Measurements from ENCODE around the gene MED4. TPM values are rescaled to one million over a fixed set of nuclear protein-coding genes. Genes with fewer than 3 reads are reported as not detected.

Gene MED4
- total RNA-seq, 3 donors from 2014 or later = 42.0 to 47.6 (median 43.6) TPM

DNA sequence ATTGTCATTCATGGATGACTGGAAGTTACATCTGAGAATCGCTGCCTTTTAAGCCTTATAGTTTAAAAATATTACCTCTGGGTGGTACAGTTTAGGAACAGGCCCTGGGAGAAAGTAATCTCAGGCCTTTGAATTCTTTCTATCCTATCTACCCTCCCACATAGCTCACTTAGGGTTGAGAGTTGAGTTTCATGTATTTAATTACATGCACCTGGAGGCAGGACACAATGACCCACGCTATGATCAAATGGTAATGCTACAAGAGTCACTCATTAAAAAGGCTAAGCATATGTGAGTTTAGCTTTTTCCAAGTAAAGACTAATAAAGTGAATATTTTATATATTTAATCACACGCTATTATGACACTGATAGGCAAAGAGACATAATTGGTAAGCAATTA is 25.3 kb upstream of the MED4 start:
- Histone ChIP-seq H3K36me3 (ENCODE audit: low read depth) (no peaks in the 10 kb centered on the region), H3K4me3 (no peak overlapping the region), H3K4me1 (ENCODE audit: low read depth) (no peaks in the 10 kb centered on the region), H3K9me3 (no peaks in the 10 kb centered on the region)
- TF ChIP-seq, protein P1, sequence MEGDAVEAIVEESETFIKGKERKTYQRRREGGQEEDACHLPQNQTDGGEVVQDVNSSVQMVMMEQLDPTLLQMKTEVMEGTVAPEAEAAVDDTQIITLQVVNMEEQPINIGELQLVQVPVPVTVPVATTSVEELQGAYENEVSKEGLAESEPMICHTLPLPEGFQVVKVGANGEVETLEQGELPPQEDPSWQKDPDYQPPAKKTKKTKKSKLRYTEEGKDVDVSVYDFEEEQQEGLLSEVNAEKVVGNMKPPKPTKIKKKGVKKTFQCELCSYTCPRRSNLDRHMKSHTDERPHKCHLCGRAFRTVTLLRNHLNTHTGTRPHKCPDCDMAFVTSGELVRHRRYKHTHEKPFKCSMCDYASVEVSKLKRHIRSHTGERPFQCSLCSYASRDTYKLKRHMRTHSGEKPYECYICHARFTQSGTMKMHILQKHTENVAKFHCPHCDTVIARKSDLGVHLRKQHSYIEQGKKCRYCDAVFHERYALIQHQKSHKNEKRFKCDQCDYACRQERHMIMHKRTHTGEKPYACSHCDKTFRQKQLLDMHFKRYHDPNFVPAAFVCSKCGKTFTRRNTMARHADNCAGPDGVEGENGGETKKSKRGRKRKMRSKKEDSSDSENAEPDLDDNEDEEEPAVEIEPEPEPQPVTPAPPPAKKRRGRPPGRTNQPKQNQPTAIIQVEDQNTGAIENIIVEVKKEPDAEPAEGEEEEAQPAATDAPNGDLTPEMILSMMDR (IDR thresholded peaks at IDR 0.05) = no peak
- DNase-seq = no peak
- intact Hi-C loops (cut with DNase I, micrococcal nuclease) = loop anchor here in 1 of 2 donors (10.0 kb wide), 1 partner anchor 465 kb away; no protein-coding TSS in a partner anchor
- ATAC-seq = no peak

DNA sequence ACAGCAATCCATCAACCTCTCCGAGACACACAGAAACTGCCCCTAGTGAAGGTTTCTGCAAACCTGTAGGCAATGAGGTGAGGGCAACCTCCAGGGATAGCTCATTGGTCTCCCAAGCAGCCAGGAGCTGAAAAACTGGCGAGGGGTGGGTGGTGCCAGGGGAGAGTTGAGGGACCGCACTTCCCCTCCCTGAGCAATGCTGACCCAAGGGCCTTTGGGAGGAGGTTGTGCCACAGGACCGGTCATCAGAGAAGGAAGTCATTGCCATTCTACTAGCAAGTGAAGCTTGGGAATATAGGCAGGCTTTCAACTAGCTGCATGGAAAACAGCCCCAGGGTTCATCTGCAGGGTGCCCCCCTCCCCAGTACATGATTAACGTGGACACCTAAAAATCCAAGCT is 23.1 kb upstream of the MED4 start:
- no peaks in the 10 kb centered on the region for H3K36me3 ChIP-seq (ENCODE audit: low read depth)
- no peaks in the 10 kb centered on the region for H3K4me1 ChIP-seq (ENCODE audit: low read depth)
- ATAC-seq = no peak
- intact Hi-C loops (cut with DNase I, micrococcal nuclease) = no loop called here
- TF ChIP-seq, protein P1 (IDR thresholded peaks at IDR 0.05) = no peak
- H3K4me3 ChIP-seq = no peak overlapping the region
- H3K9me3 ChIP-seq = no peaks in the 10 kb centered on the region
- no peak for DNase-seq

DNA sequence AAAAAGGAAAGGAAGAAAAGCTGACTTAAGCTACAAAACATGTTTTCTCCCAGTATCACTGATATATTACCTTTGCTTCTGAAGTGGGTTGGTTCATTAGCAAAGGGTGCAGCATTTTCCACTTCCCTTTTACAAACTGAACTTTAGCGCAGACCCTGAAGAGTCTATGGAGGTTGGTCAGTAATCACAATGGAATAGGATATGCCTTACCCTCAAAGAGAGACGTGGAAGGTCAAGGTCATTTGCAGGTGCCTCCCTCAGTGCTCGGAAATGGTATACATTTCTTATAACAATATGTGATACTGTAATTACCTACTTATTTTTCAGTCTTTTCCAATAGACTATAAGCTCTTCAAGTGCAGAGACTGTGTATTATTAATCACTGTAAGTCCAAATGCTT is 21.9 kb upstream of the MED4 start:
- no peaks in the 10 kb centered on the region for H3K9me3 ChIP-seq
- no peaks in the 10 kb centered on the region for H3K4me1 ChIP-seq (ENCODE audit: low read depth)
- TF ChIP-seq, protein P1 (IDR thresholded peaks at IDR 0.05) = no peak
- intact Hi-C loops (cut with DNase I, micrococcal nuclease) = no loop called here
- DNase-seq (no peak), ATAC-seq (no peak)
- no peaks in the 10 kb centered on the region for H3K36me3 ChIP-seq (ENCODE audit: low read depth)
- H3K4me3 ChIP-seq = no peak overlapping the region

DNA sequence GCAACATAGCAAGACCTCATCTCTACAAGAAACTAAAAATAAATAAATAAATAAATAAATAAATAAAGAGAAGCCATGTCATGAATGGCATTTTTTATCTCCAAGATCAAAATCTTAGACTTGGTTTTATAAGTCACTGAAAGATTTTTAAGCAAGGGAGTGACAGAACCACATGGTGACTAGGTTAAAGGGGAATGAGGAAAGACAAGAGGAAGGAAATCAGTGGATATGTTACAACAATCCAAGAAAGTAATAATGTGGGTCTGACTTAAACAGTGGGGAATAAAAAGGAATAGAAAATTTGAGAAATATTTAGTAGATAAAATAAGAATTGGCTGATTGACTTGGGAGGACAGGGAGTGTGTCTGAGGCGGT is 18.8 kb upstream of the MED4 start:
- intact Hi-C loops (cut with DNase I, micrococcal nuclease) = no loop called here
- H3K4me1 ChIP-seq (ENCODE audit: low read depth) = no peaks in the 10 kb centered on the region
- no peak overlapping the region for H3K4me3 ChIP-seq
- no peak for DNase-seq
- H3K36me3 ChIP-seq (ENCODE audit: low read depth) = no peaks in the 10 kb centered on the region
- H3K9me3 ChIP-seq = no peaks in the 10 kb centered on the region
- no peak for ATAC-seq
- TF ChIP-seq, protein P1 (IDR thresholded peaks at IDR 0.05) = no peak

DNA sequence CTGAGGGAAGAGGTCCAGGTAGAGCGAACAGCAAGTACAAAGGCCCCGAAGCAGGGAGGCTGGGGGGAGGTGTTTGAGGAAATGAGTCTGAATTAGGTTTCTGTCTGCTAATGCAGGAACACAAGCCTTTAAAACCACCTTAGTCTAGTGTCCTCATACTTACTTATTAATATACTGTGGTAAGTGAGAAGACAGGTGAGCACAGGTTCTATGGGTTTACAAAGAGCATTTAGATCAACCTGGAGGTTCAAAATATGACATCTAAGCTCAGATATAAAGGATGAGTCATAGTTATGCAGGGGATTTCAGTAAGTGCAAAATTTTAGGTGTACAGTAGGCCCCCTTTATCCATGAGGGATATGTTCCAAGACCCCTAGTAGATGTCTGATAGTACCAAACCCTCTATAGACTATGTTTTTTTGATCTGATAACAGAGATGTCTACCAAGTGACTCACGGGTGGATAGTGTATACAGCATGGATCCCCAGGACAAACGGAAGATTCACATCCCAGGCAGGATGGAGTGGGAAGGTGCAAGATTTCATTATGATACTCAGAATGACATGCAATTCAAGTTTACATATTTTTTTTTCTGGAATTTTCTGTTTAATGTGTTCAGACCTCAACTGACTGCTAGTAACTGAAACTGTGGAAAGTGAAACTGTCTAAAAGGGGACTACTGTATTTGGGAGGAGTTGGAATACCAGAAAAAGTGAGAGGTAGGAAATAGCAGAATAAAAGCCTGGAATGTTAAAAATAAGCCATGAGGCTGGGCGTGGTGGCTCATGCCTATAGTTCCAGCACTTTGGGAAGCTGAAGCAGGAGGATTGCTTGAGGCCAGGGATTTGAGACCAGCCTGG is 18.2 kb upstream of the MED4 start:
- no peak for ATAC-seq
- no peaks in the 10 kb centered on the region for H3K9me3 ChIP-seq
- intact Hi-C loops (cut with DNase I, micrococcal nuclease) = no loop called here
- H3K4me3 ChIP-seq = no peak overlapping the region
- no peaks in the 10 kb centered on the region for H3K36me3 ChIP-seq (ENCODE audit: low read depth)
- TF ChIP-seq, protein P1 (IDR thresholded peaks at IDR 0.05) = no peak
- no peak for DNase-seq
- no peaks in the 10 kb centered on the region for H3K4me1 ChIP-seq (ENCODE audit: low read depth)

All from mucosa of descending colon (tissue), 3 donors.